Transverse colon (tissue), 4 donors: ENCODE data around the gene ATP5MC2.

Experiments
- POLR2A ChIP-seq: fragments of 450-650 bp; IDR thresholded peaks from one replicate; pipeline ENCODE4 v1.6.1; 2016; ENCODE audit warnings: antibody characterized with exemption, mild to moderate bottlenecking, moderate library complexity
- POLR2AphosphoS5 ChIP-seq, 3 donors: sonication (generic); formaldehyde crosslinking; IDR thresholded peaks; one replicate each; pipeline ENCODE4 v1.6.1; 2016; ENCODE audit warnings: antibody characterized with exemption in 3 of 3
- TF ChIP-seq, protein P1 (sequence below), 5 experiments: fragments of 200-600 bp in 3 of 5; fragments of 450-650 bp in 2 of 5; sonication (generic) in 3 of 5; IDR thresholded peaks; 1 replicate in 2 of 5; 2 replicates in 3 of 5; pipeline ENCODE4 v1.5.1; 2016 to 2017; ENCODE audit warnings: antibody characterized with exemption in 5 of 5, inconsistent platforms in 3 of 5, mild to moderate bottlenecking in 2 of 5, moderate library complexity in 1 of 5

DNA sequence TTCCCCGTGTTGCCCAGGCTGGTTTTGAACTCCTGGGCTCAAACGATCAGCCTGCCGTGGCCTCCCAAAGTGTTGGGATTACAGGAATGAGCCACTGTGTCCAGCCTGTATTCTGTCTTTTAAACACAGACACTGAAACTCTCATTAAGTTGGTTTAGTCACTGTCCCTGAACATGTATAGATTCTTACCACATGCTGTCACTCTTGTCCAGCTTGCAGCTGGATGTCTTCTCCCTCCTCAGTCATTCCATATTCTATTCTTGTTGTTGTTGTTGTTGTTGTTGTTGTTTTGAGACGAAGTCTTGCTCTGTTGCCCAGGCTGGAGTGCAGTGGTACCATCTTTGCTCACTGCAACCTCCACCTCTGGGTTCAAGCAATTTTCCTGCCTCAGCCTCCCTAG, 12.3 kb upstream of the ATP5MC2 start:
- TF ChIP-seq POLR2AphosphoS5 (IDR thresholded peaks at IDR 0.05) (no peak), POLR2A (no peak)
- TF ChIP-seq, protein P1, sequence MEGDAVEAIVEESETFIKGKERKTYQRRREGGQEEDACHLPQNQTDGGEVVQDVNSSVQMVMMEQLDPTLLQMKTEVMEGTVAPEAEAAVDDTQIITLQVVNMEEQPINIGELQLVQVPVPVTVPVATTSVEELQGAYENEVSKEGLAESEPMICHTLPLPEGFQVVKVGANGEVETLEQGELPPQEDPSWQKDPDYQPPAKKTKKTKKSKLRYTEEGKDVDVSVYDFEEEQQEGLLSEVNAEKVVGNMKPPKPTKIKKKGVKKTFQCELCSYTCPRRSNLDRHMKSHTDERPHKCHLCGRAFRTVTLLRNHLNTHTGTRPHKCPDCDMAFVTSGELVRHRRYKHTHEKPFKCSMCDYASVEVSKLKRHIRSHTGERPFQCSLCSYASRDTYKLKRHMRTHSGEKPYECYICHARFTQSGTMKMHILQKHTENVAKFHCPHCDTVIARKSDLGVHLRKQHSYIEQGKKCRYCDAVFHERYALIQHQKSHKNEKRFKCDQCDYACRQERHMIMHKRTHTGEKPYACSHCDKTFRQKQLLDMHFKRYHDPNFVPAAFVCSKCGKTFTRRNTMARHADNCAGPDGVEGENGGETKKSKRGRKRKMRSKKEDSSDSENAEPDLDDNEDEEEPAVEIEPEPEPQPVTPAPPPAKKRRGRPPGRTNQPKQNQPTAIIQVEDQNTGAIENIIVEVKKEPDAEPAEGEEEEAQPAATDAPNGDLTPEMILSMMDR (IDR thresholded peaks at IDR 0.05): no peak
